Superior temporal gyrus (tissue), 1 donor: ENCODE results near the gene KIF3B.
"Not testable (repeated sequence)": the region's sequence is repeated elsewhere in the genome, so short reads cannot be mapped to it uniquely, and the experiment has no call there.

Source experiments
- DNase-seq: peaks from one replicate; pipeline ENCODE4 v3.0.0-alpha.2; 2016; ENCODE audit errors: extremely low spot score

Gene KIF3B

GRCh38 chr20:32277361-32278198 lies at the start of gene KIF3B:
TSS of gene KIF3B (plus strand) at chr20:32277651. CDS start at chr20:32309778, 32,127 bp downstream.
- DNase-seq, result peak; percentile 89

GRCh38 chr20:32227744-32228688 lies 49.4 kb upstream of the KIF3B start:
- no peak for DNase-seq

- no peak for DNase-seq
Measured at GRCh38 chr20:32229251-32229747, 48.2 kb upstream of the KIF3B start.

GRCh38 chr20:32230707-32231106 lies 46.7 kb upstream of the KIF3B start:
- no peak for DNase-seq

- DNase-seq, result no peak
Measured at GRCh38 chr20:32231245-32231644, 46.2 kb upstream of the KIF3B start.

- no peak for DNase-seq
Measured at GRCh38 chr20:32231847-32232246, 45.6 kb upstream of the KIF3B start.

GRCh38 chr20:32232326-32232886 lies 45.0 kb upstream of the KIF3B start:
- no peak for DNase-seq

- no peak for DNase-seq
Measured at GRCh38 chr20:32233286-32233685, 44.2 kb upstream of the KIF3B start.

GRCh38 chr20:32234135-32234808 lies 43.2 kb upstream of the KIF3B start:
- DNase-seq, result no peak

GRCh38 chr20:32235331-32236047 lies 42.0 kb upstream of the KIF3B start:
- DNase-seq, result no peak

- no peak for DNase-seq
Measured at GRCh38 chr20:32236048-32236533, 41.4 kb upstream of the KIF3B start.

GRCh38 chr20:32236819-32237218 lies 40.6 kb upstream of the KIF3B start:
- no peak for DNase-seq

GRCh38 chr20:32237419-32237818 lies 40.0 kb upstream of the KIF3B start:
- no peak for DNase-seq

- no peak for DNase-seq
Measured at GRCh38 chr20:32238483-32239425, 38.7 kb upstream of the KIF3B start.

- no peak for DNase-seq
Measured at GRCh38 chr20:32240205-32240604, 37.2 kb upstream of the KIF3B start.

GRCh38 chr20:32241807-32242206 lies 35.6 kb upstream of the KIF3B start:
- DNase-seq, result no peak

- DNase-seq, result no peak
Measured at GRCh38 chr20:32244150-32244823, 33.2 kb upstream of the KIF3B start.

- DNase-seq, result no peak
Measured at GRCh38 chr20:32244959-32245358, 32.5 kb upstream of the KIF3B start.

- not testable (repeated sequence) for DNase-seq
Measured at GRCh38 chr20:32246208-32246607, 31.2 kb upstream of the KIF3B start.
